Progenitor cell of endocrine pancreas (in vitro differentiated cells): ENCODE results near the gene DDX39B. TPM values are rescaled to one million over a fixed set of nuclear protein-coding genes. Genes with fewer than 3 reads are reported as not detected.
"Not testable (repeated sequence)": the region's sequence is repeated elsewhere in the genome, so short reads cannot be mapped to it uniquely, and the experiment has no call there.

Experiments
- DNase-seq: peaks from one replicate; pipeline ENCODE4 v3.0.0; 2021; ENCODE audit warnings: low spot score; ENCODE audit not compliant: unreplicated experiment
- H3K27ac Mint-ChIP-seq: 2 replicates; pipeline ENCODE4 v1.8.0; 2021; ENCODE audit warnings: mild to moderate bottlenecking, moderate library complexity, mixed read lengths
- H3K27me3 Mint-ChIP-seq: 2 replicates; pipeline ENCODE4 v1.8.0; 2021; ENCODE audit warnings: mixed read lengths
- H3K36me3 Mint-ChIP-seq: 2 replicates; pipeline ENCODE4 v1.8.0; 2022; ENCODE audit warnings: mixed read lengths; ENCODE audit not compliant: insufficient read depth
- H3K4me1 Mint-ChIP-seq: 2 replicates; pipeline ENCODE4 v1.8.0; 2021; ENCODE audit warnings: low read depth, mixed read lengths
- H3K4me3 Mint-ChIP-seq: 2 replicates; pipeline ENCODE4 v1.8.0; 2021; ENCODE audit warnings: low read depth, mild to moderate bottlenecking, moderate library complexity, mixed read lengths
- H3K9me3 Mint-ChIP-seq: 2 replicates; pipeline ENCODE4 v1.8.0; 2021; ENCODE audit warnings: low read depth, mixed read lengths
- total RNA-seq: library from RNA; stranded (reverse); gene quantifications from 2 replicates; pipeline ENCODE4 v1.2.1, GENCODE V29; 2021
- TF ChIP-seq, protein P1 (sequence below): fragments of 200-600 bp; sonication (generic); IDR thresholded peaks from one replicate; pipeline ENCODE4 v1.5.0; 2021; ENCODE audit warnings: antibody characterized with exemption, mild to moderate bottlenecking; ENCODE audit not compliant: unreplicated experiment

Gene DDX39B
- total RNA-seq, 1 donor from 2014 or later: 810 TPM

DNA sequence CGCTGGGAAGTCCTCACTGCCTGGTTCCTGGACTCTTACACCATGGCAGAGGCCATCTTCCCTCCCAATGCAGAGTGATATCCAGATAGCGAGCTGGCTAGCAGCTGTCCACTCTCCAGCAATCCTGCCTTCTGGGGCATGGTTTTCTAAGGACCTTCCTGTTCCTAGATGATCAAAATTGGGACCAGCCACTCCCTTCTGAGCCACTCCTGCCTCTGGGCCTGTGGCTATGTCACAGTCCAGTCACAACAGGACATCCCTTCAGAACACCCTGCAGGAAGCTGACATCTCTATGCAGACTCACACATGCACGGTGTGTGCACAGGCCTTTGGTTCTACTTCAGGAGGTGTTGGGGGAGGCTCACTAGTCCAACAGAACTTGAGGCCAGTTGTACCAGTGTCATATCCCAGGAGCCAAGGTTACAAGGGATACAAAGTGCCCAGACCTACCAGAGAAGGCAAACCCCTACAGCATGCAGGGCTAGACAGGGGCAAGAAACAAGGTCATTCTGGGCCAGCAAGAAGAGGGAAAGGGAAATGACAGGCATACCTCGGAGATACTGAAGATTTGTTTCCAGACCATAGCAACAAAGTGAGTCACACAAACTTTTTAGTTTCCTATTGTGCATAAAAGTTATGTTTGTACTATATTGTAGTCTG is 15.7 kb downstream of the DDX39B start:
- peaks cover 10% of the 10 kb centered on the region for H3K36me3 Mint-ChIP-seq
- H3K27me3 Mint-ChIP-seq: peaks cover 4% of the 10 kb centered on the region
- peaks cover 8% of the 10 kb centered on the region for H3K4me1 Mint-ChIP-seq
- no peak overlapping the region for H3K4me3 Mint-ChIP-seq
- no peak overlapping the region for H3K27ac Mint-ChIP-seq
- DNase-seq: no peak
- H3K9me3 Mint-ChIP-seq: no peaks in the 10 kb centered on the region
- TF ChIP-seq, protein P1, sequence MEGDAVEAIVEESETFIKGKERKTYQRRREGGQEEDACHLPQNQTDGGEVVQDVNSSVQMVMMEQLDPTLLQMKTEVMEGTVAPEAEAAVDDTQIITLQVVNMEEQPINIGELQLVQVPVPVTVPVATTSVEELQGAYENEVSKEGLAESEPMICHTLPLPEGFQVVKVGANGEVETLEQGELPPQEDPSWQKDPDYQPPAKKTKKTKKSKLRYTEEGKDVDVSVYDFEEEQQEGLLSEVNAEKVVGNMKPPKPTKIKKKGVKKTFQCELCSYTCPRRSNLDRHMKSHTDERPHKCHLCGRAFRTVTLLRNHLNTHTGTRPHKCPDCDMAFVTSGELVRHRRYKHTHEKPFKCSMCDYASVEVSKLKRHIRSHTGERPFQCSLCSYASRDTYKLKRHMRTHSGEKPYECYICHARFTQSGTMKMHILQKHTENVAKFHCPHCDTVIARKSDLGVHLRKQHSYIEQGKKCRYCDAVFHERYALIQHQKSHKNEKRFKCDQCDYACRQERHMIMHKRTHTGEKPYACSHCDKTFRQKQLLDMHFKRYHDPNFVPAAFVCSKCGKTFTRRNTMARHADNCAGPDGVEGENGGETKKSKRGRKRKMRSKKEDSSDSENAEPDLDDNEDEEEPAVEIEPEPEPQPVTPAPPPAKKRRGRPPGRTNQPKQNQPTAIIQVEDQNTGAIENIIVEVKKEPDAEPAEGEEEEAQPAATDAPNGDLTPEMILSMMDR: no peak

DNA sequence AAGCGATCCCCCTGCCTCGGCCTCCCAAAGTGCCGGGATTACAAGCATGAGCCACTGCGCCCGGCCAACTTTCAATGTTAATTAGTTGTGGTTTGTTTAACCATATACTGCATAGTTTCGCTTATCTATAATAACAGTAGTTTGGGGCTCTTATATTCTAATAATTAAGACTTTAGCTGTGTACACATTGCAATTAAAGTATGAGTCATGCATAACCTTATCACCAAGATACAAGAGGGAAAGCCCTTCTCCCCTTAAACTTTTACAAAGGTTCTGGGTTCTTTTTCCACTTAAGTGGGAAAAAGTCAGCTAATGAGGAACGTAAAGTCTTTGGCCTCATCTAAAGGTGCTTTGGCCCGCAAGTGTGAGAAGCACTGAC is 16.3 kb downstream of the DDX39B start:
- H3K4me3 Mint-ChIP-seq: no peak overlapping the region
- H3K36me3 Mint-ChIP-seq: peaks cover 6% of the 10 kb centered on the region
- H3K27ac Mint-ChIP-seq: no peak overlapping the region
- no peaks in the 10 kb centered on the region for H3K9me3 Mint-ChIP-seq
- TF ChIP-seq, protein P1: no peak
- DNase-seq: no peak
- peaks cover 5% of the 10 kb centered on the region for H3K27me3 Mint-ChIP-seq
- peaks cover 6% of the 10 kb centered on the region for H3K4me1 Mint-ChIP-seq

DNA sequence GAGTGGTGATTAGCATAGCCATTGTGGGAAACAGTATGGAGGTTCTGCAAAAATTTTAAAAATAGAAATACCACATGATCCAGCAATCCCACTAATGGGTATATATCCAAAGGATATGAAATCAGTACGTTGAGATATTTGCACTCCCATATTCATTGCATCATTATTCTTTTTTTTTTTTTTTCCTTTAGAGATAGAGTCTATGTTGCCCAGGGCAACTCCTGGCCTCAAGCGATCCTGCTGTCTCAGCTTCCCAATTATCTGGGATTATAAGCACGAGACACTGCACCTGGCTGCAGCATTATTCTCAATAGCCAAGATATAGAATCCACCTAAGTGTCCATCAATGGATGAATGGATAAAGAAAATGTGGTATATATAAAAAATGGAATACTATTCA is 20.0 kb downstream of the DDX39B start:
- no peak overlapping the region for H3K27ac Mint-ChIP-seq
- TF ChIP-seq, protein P1: no peak
- no peak overlapping the region for H3K4me3 Mint-ChIP-seq
- no peaks in the 10 kb centered on the region for H3K36me3 Mint-ChIP-seq
- no peaks in the 10 kb centered on the region for H3K9me3 Mint-ChIP-seq
- H3K4me1 Mint-ChIP-seq: no peaks in the 10 kb centered on the region
- H3K27me3 Mint-ChIP-seq: peaks cover 14% of the 10 kb centered on the region
- no peak for DNase-seq

DNA sequence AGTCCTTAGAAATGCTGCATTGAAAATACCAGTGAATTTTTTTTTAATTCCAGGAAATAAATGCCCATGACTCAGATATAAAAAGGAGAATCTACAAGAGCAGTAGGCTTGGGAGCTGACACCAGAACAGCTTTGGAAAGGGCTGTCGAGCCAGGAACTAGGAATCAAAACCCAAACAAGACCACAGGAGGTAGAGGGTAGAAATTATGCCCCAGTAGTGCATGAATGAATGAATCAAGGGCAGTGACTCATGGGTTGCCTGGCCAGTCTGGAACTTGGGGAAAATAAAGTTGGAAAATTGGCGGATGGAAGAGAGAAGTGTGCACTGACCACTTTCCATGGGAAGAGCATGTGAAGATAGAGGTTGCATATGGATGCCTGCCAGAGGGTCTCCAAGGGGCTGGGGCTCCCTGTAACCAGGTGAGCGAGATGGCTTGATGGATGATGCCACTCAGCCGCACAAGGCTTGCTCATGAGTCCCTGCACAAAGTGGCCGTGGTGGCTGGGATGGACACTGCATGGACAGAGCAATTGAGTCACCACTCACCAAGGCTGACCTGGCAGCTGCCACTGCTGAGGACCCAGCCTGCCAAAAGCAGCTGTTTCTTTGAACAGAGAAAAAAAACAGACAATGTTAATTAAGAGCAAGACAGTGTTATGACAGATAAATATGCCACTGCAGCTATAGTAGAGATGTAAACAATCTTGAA is 28.2 kb downstream of the DDX39B start:
- Mint-ChIP-seq H3K4me3 (no peak overlapping the region), H3K36me3 (no peaks in the 10 kb centered on the region), H3K4me1 (no peaks in the 10 kb centered on the region), H3K27me3 (peaks cover 8% of the 10 kb centered on the region), H3K9me3 (no peaks in the 10 kb centered on the region), H3K27ac (no peak overlapping the region)
- TF ChIP-seq, protein P1: no peak
- DNase-seq: no peak

DNA sequence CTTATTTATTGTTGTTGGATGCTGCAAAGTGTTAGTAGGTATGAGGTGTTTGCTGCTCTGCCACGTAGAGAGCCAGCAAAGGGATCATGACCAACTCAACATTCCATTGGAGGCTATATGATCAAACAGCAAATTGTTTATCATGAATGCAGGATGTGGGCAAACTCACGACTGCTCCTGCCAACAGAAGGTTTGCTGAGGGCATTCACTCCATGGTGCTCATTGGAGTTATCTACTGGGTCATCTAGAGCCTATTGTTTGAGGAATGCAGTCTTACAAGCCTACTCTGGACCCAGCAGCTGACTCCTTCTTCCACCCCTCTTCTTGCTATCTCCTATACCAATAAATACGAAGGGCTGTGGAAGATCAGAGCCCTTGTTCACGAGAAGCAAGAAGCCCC is 31.8 kb downstream of the DDX39B start:
- no peak overlapping the region for H3K27ac Mint-ChIP-seq
- TF ChIP-seq, protein P1: no peak
- peaks cover 13% of the 10 kb centered on the region for H3K27me3 Mint-ChIP-seq
- no peak for DNase-seq
- no peaks in the 10 kb centered on the region for H3K9me3 Mint-ChIP-seq
- no peak overlapping the region for H3K4me3 Mint-ChIP-seq
- no peaks in the 10 kb centered on the region for H3K4me1 Mint-ChIP-seq
- no peaks in the 10 kb centered on the region for H3K36me3 Mint-ChIP-seq

DNA sequence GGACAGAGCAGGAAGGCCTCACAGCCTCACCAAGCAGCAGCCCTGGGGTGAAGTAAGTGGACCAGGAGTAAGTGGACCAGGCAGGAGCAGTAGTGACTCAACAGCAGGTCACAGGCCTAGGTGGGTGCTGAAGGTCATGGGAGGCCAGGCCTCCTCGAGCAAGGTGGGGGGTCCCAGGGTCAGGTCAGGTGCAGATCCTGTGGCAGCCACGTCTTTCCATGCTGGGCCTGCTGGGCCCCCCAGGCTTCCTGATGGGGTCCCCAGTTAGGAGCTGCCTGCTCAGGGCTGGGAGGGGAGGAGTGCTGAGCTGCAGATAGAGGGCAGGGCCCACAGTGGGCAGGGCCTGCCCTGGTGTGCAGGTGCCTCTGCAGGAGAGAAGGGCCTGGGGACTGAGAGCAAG is 32.8 kb downstream of the DDX39B start:
- H3K4me1 Mint-ChIP-seq, H3K27ac Mint-ChIP-seq, DNase-seq, H3K36me3 Mint-ChIP-seq, H3K4me3 Mint-ChIP-seq, H3K9me3 Mint-ChIP-seq: not testable (repeated sequence)
- H3K27me3 Mint-ChIP-seq: peaks cover 13% of the 10 kb centered on the region
